Measurements from ENCODE around the gene STAT5B. TPM values are rescaled to one million over a fixed set of nuclear protein-coding genes. Genes with fewer than 3 reads are reported as not detected.
A peak's percentile ranks its signal among the peaks of the same experiment; 100 is the strongest.

Gene STAT5B
- total and polyA plus RNA-seq, 9 of the 15 experiments (the other 6 are each of a cell fraction or from before 2014, with no cell fraction given), result 20.8 to 176 (median 92.4) TPM

DNA sequence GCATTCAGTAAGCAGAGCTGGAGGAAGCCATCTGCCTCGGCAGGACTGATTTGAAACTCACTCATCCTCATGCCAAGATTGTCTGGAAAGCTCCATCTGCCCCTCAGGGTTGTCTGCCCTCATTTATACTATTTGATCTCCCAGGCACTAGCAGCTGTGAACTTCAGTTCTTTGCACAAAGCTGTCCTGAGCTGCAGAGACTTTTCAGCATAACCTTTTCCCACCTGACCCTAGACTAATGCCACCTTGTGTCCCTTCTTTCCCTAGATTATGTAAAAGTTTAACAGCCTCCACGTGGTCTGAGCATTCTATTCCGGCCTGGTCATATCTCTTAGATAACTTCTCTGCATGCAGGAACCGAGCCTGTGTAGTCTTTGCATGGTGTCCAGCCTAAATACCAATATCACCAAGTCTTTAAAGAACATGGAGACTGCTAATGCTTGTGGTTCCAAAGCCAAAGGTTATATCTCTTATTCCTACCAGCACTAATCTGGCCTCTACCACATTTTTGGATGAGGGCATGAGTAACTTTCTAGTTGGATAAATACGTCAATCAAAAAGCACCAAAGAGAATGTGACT, 41.2 kb upstream of the STAT5B start (continued):
- TF ChIP-seq HNRNPUL1 (IDR thresholded peaks at IDR 0.05; ENCODE audit: low read length), result no peak
- TF ChIP-seq DDX20 (tag; IDR thresholded peaks at IDR 0.05; ENCODE audit: low read depth), result no peak
- no peak for TF ChIP-seq ARNT (IDR thresholded peaks at IDR 0.05)
- TF ChIP-seq HIVEP1 (CRISPR knock-in tag; IDR thresholded peaks at IDR 0.05), result 0 out of 2 replicates have a peak, but pooled peaks have one; percentile 3
- peak; percentile 38; the same call in 1 of the 2 replicates for TF ChIP-seq ZBED1 (IDR thresholded peaks at IDR 0.05)
- no peak for TF ChIP-seq THRAP3 (IDR thresholded peaks at IDR 0.05; ENCODE audit: borderline replicate concordance)
- TF ChIP-seq ZNF24 (IDR thresholded peaks at IDR 0.05), result no peak
- TF ChIP-seq GABPA (tag; conservative IDR thresholded peaks at IDR 0.05; ENCODE audit: low read depth), result no peak
- TF ChIP-seq SAFB2 (IDR thresholded peaks at IDR 0.05; ENCODE audit: borderline replicate concordance, low read depth, low read length, severe bottlenecking), result no peak
- TF ChIP-seq SMARCA4 (IDR thresholded peaks at IDR 0.05), result 0 out of 2 replicates have a peak, but pooled peaks have one; percentile 19
- TF ChIP-seq POLR2AphosphoS5 (IDR thresholded peaks at IDR 0.05; ENCODE audit: control insufficient read depth, insufficient read depth, low read depth, low read length), result no peak
- TF ChIP-seq, protein P1, sequence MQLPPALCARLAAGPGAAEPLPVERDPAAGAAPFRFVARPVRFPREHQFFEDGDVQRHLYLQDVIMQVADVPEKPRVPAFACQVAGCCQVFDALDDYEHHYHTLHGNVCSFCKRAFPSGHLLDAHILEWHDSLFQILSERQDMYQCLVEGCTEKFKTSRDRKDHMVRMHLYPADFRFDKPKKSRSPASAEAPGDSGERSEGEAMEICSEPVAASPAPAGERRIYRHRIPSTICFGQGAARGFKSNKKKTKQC (CRISPR knock-in tag; IDR thresholded peaks at IDR 0.05), result no peak
- TF ChIP-seq DACH1 (IDR thresholded peaks at IDR 0.05; ENCODE audit: partially characterized antibody), result no peak
- TF ChIP-seq EWSR1 (IDR thresholded peaks at IDR 0.05; ENCODE audit: borderline replicate concordance, low read depth, partially characterized antibody), result no peak
- peak; percentile 65; the same call in 1 of the 2 replicates for TF ChIP-seq TOE1 (IDR thresholded peaks at IDR 0.05; ENCODE audit: borderline replicate concordance)
- TF ChIP-seq TOE1 (CRISPR knock-in tag; IDR thresholded peaks at IDR 0.05; ENCODE audit: borderline replicate concordance, low read depth), result no peak
- TF ChIP-seq SRF (CRISPR knock-in tag; IDR thresholded peaks at IDR 0.05), result no peak
- no peak for TF ChIP-seq CBX3 (IDR thresholded peaks at IDR 0.05; ENCODE audit: borderline replicate concordance in 1 of 2, low read length in 2 of 2)
- TF ChIP-seq E2F4 (CRISPR knock-in tag; IDR thresholded peaks at IDR 0.05; ENCODE audit: low read depth), result no peak
- no peak for TF ChIP-seq USF1 (CRISPR knock-in tag; IDR thresholded peaks at IDR 0.05)
- TF ChIP-seq, protein P2, sequence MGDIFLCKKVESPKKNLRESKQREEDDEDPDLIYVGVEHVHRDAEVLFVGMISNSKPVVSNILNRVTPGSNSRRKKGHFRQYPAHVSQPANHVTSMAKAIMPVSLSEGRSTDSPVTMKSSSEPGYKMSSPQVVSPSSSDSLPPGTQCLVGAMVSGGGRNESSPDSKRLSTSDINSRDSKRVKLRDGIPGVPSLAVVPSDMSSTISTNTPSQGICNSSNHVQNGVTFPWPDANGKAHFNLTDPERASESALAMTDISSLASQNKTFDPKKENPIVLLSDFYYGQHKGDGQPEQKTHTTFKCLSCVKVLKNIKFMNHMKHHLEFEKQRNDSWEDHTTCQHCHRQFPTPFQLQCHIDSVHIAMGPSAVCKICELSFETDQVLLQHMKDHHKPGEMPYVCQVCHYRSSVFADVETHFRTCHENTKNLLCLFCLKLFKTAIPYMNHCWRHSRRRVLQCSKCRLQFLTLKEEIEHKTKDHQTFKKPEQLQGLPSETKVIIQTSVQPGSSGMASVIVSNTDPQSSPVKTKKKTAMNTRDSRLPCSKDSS (IDR thresholded peaks at IDR 0.05; ENCODE audit: low read depth, partially characterized antibody), result no peak
- TF ChIP-seq ZNF212 (CRISPR knock-in tag; IDR thresholded peaks at IDR 0.05), result no peak
- TF ChIP-seq, protein P3, sequence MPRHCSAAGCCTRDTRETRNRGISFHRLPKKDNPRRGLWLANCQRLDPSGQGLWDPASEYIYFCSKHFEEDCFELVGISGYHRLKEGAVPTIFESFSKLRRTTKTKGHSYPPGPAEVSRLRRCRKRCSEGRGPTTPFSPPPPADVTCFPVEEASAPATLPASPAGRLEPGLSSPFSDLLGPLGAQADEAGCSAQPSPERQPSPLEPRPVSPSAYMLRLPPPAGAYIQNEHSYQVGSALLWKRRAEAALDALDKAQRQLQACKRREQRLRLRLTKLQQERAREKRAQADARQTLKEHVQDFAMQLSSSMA (CRISPR knock-in tag; IDR thresholded peaks at IDR 0.05), result no peak
- TF ChIP-seq, protein P4, sequence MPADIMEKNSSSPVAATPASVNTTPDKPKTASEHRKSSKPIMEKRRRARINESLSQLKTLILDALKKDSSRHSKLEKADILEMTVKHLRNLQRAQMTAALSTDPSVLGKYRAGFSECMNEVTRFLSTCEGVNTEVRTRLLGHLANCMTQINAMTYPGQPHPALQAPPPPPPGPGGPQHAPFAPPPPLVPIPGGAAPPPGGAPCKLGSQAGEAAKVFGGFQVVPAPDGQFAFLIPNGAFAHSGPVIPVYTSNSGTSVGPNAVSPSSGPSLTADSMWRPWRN (IDR thresholded peaks at IDR 0.05; ENCODE audit: low read depth), result no peak

Data from K562 (cell line).